Omental fat pad (tissue), 4 donors: ENCODE measurements around the gene CYP2D6. TPM values are rescaled to one million over a fixed set of nuclear protein-coding genes. Genes with fewer than 3 reads are reported as not detected.

Experiments used
- ATAC-seq: fragments of 150-250 bp; one replicate; pipeline ENCODE4 v1.9.1; 2016; ENCODE audit warnings: mild to moderate bottlenecking, moderate library complexity; ENCODE audit not compliant: low FRiP score
- DNase-seq: peaks from one replicate; pipeline ENCODE4 v3.0.0-alpha.2; 2019; ENCODE audit warnings: low spot score
- CTCF ChIP-seq, 3 donors: fragments of 450-650 bp; IDR thresholded peaks; one replicate each; pipeline ENCODE4 v1.5.1; 2016 to 2017; ENCODE audit warnings: antibody characterized with exemption in 3 of 3, mild to moderate bottlenecking in 3 of 3, moderate library complexity in 2 of 3
- total RNA-seq, 4 donors: library from RNA; depleted of rRNA; stranded (reverse); fragments of >200 nt; gene quantifications; one replicate each; pipeline ENCODE4 v1.1.0, GENCODE V29; 2016

Gene CYP2D6
- total RNA-seq, 4 donors from 2014 or later = 0.28 to 1.1 (median 0.49) TPM

DNA sequence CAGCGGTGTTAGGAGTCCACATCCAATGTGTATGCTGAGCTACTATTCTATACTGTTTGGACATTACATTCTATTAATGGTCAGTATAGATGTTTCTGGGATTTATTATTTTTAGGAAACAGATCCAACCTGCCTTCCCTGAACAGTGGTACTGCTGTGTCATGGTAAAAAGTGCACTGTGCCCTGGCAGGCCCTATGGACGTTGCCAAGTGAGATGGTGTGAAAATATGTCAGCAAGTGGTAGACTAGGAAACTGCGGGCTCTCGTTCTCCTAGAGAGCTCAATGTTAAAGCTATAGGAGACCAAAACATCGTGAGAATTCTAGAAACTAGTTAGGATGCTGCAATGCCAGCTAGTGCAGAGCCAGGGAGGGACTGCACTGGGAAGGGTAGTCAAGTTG, 26.0 kb upstream of the CYP2D6 start:
- no peak for DNase-seq
- no peak for TF ChIP-seq CTCF (IDR thresholded peaks at IDR 0.05)
- ATAC-seq = no peak

GRCh38 chr22:42156121-42156520, 25.5 kb upstream of the CYP2D6 start:
- ATAC-seq = no peak
- DNase-seq = no peak
- TF ChIP-seq CTCF (IDR thresholded peaks at IDR 0.05) = no peak

GRCh38 chr22:42155053-42155543, 24.5 kb upstream of the CYP2D6 start:
- no peak for TF ChIP-seq CTCF (IDR thresholded peaks at IDR 0.05)

DNA sequence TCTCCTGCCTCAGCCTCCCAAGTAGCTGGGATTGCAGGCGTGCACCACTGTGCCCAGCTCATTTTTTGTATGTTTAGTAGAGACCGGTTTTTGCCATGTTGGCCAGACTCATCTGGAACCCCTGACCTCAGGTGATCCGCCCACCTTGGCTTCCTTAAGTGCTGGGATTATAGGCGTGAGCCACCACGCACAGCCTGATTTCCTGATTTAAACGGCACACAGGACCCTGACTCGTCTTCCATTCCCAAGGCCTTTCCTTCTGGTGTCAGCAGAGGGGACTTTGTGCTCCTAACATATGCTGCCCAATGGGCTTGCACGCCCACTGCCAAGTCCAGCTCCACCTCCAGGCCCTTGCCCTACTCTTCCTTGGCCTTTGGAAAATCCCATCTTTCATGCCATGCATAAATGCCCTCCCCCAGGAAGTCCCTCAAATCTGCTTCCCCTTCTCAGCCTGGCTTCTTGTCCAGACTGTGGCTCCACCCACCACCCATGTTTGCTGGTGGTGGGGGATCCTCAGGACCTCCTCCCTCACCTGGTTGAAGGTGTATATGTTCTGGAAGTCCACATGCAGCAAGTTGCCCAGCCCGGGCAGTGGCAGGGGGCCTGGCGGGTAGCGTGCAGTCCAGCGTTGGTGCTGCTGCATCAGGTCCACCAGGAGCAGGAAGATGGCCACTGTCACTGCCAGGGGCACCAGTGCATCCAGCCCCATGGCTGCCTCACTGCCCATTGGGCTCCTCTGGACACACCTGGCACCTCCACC, 23.9 kb upstream of the CYP2D6 start:
- DNase-seq (no peak), ATAC-seq (no peak)
- TF ChIP-seq CTCF (IDR thresholded peaks at IDR 0.05) = no peak

More at GRCh38 chr22:42155053-42155543, 24.5 kb upstream of the CYP2D6 start:
- ATAC-seq (no peak), DNase-seq (no peak)

DNA sequence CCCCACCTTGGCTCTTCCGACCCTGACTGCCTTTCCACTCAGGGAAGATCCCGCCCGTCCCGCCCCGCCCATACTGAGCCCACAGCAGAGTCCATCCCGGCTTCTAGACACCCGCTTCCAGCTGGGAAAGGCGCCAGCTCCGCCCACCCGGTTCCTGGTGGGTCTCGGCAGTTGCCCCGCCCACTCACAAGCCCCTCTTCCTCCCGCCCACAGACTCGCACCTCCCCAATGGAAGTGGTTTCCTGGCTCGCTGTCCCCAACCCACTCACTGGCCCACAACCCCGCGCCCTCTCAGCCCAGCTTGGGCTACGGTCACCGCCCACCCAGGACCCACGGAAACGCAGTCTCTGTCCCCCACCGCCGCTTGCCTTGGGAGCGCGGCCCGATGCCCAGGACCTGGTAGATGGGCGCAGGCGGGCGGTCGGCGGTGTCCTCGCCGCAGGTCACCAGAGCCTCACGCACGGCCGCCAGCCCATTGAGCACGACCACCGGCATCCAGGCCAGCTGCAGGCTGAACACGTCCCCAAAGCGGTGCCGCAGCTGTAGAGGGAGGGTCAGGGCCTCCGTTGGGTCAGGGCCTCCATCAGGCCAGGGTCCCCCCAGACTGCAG, 22.2 kb upstream of the CYP2D6 start:
- TF ChIP-seq CTCF (IDR thresholded peaks at IDR 0.05) = no peak
- ATAC-seq = no peak
- no peak for DNase-seq

- no peak for DNase-seq
- ATAC-seq = no peak
- TF ChIP-seq CTCF (IDR thresholded peaks at IDR 0.05) = no peak
Measured at GRCh38 chr22:42151924-42152635, 21.5 kb upstream of the CYP2D6 start.
